G401.6 (cell line): Measurements from ENCODE around the gene CR2.
A peak's percentile ranks its signal among the peaks of the same experiment; 100 is the strongest.
"Not testable (repeated sequence)": the region's sequence is repeated elsewhere in the genome, so short reads cannot be mapped to it uniquely, and the experiment has no call there.

Experiments
- FAIRE-seq: peaks from 2 replicates; lab custom pipeline; 2012; peaks lifted over from hg19 to GRCh38; lab: Jason Lieb, UNC

Gene CR2

DNA sequence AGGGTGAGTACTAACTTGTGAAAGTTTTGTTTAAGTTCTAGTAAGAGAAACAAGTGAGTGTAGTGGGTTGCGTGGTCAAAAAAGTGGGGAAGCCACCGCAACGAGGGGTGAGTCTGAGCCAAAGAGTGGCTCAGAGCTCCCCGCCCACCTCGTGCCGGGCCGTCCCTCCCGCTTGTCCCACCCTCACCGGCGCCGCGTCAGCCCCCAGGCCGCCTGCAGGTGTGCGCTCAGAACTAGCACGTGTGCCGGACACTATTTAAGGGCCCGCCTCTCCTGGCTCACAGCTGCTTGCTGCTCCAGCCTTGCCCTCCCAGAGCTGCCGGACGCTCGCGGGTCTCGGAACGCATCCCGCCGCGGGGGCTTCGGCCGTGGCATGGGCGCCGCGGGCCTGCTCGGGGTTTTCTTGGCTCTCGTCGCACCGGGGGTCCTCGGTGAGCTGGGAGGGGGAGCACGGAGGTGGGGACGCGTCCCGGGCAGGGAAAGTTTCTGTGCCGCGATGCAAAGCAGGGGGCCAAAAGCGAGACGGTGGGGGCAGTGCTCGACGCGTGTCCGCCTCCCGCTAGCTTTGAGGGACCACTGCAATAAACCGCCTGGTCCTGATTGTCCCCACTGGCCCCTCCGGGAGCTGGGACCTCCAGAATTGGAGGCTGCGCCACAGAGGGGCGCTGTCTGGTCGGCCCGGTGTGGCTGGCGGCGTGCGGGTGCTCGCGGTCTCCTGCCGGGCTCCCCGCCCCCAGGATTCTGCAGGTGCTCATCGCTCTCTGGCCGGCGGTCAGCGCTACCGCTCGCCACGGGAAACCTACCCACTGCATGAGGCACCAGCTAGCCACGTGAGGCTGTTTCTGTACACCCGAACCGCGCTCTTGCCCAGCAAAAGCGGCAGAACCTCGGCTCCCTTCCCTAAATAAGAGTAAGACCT, at the start of gene CR2:
TSS of gene CR2 (plus strand) at position 283 of the 919 bp plus-strand sequence. CDS start at position 374, 91 bp downstream.
- FAIRE-seq: no peak

- peak; percentile 91 for FAIRE-seq
Observed at GRCh38 chr1:207404849-207405525, 49.1 kb upstream of the CR2 start.

- FAIRE-seq: no peak
Observed at GRCh38 chr1:207405814-207406213, 48.3 kb upstream of the CR2 start.

GRCh38 chr1:207407655-207408260, 46.4 kb upstream of the CR2 start:
- no peak for FAIRE-seq

DNA sequence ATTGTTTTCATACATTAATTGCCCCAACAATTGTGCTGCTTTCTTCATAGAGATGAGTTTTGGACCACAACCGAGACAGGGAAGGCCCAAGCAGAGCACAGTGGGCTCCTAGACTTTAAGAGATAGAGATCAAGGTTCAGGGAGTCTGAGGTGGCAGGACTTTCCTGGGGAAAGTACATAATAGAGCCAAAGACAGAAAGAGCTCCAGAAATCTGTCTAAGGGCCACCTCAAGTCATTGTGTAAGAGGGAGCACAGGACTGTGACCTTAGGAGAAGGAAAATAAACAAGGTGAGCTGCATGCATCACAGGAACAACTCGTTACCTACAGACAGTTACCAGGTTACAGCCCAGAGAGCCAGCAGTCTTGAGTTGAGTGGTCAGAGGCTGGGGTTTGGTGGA, 41.3 kb upstream of the CR2 start:
- FAIRE-seq: no peak

- FAIRE-seq: no peak
Observed at GRCh38 chr1:207414606-207415108, 39.5 kb upstream of the CR2 start.

DNA sequence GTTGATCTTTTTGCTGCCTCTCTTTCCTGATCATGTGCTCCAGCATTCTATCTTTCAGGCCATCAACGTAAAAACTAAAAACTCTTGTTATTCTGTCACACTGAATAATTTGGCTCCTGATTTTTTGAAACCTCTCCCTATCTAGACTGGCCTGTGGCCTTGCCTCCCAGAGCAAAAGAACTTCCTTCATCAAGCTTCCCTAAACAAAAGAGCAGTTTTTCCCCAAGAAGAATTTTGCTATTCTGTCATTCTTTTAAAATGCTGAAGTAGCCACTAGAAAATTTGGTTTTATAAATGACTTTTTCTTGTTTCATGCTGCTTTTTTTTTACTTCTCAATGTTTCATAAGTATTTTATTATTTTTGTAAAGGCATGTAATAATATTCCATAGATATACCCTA, 37.1 kb upstream of the CR2 start:
- no peak for FAIRE-seq

DNA sequence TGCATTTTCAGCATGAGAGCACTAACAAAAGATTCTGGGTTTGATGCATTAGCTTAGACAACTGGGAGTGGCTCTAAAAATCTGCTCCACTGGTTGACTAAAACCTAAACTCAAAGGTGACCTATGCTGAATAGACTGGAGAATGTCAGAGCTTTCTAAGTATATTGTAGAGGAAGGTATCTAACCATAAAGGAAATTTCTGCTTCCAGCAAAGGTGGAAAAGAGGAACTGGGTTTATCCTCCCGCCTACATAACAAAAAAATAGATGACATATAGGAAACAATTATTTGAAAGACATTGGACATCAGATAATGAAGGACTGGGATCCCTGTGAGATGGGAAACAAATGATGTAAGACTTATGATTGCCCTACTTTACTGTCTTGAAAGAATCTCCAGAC, 35.8 kb upstream of the CR2 start:
- FAIRE-seq: no peak

GRCh38 chr1:207420109-207420508, 34.0 kb upstream of the CR2 start:
- FAIRE-seq: no peak

GRCh38 chr1:207421078-207421477, 33.0 kb upstream of the CR2 start:
- FAIRE-seq: no peak

DNA sequence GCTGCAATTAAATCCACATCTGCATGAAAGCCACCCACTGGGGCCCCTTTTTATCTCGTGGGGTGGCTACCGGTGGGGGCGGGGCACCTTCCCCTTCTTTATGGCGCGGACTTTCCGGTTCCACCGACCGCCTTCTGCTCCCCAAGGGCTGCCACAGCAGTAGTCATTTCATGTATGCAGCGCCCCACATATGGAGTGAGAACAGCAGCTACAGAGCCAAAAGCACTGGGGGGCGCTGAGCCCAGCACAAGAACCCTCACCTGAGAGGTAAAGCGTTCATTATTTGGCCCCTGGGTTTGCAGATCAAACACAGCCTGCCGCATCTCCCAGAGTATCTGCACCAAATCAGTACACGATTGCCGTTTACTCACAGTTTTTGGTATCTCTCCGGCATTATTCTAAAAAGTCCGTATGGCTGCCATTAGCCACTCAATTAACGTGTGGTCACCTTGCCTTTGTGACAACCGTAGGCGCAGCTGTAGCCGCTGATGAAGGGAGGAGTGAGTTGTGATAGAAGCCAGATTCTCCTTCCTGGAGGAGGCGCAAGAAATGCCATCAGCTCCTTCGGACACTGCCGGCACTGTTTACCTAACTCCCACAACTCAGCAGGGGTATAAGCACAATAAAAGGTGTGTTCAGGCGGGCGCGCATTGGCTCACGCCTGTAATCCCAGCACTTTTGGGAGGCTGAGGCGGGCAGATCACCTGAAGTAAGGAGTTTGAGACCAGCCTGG, 30.4 kb upstream of the CR2 start:
- FAIRE-seq: no peak

GRCh38 chr1:207424570-207425131, 29.5 kb upstream of the CR2 start:
- FAIRE-seq: no peak

DNA sequence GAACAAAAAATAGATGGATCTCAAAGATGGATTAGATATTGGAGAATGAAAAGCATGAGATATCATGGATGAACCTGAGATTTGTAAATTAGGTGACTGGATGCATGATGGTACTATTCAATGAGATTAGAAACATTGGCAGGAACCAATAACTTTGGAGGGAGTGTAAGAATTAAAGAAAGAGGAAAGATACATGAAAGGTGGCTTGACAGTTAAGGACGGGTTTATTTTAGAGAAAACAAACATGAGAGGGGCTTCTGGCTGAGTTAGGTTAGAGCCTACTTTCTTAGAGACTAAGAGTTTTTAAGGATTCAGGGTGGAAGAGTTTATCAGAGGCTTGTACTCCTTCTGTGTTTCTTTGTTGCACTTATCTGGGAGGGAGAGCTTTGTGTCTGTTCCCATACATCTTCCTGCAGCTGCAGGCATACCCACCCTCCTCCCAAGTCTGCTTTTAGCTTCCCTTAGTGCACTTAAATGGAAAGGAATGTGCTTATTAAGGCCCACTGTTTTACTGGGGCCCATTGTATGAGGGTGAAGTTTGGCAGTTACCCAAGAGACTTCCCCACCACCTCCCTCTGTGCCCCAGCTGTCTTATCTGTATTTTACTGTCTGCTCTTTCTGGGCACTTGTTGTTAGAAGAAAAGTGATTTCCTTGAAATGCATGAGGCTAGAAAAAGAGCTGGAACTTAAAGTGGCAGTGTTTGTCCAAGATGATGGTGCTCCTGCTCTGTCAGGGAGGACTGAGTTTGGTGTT, 26.1 kb upstream of the CR2 start:
- FAIRE-seq: no peak

- FAIRE-seq: no peak
Observed at GRCh38 chr1:207428783-207429182, 25.3 kb upstream of the CR2 start.

- FAIRE-seq: no peak
Observed at GRCh38 chr1:207429963-207430362, 24.2 kb upstream of the CR2 start.

- FAIRE-seq: no peak
Observed at GRCh38 chr1:207430602-207431001, 23.5 kb upstream of the CR2 start.

GRCh38 chr1:207431508-207431907, 22.6 kb upstream of the CR2 start:
- no peak for FAIRE-seq

DNA sequence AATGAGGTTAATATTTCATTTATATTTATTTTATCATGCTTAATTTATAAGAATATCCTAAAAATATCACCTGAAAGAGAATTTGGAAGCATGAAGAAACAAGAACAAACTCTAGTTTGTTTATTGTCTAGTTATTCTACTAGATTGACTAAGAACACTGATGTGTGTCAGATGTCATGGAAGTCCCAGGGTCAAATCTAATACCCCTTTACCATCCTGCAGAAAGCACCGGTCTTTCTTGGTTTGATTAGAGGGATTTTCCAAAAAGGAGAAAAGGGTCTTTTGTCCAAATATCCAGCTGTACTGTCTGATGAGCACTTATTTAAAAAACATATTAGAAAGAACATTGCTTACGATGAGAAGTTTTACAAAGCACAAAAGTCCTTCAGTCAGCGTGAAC, 20.7 kb upstream of the CR2 start:
- no peak for FAIRE-seq

- not testable (repeated sequence) for FAIRE-seq
Observed at GRCh38 chr1:207436746-207437145, 17.4 kb upstream of the CR2 start.

GRCh38 chr1:207440626-207441025, 13.5 kb upstream of the CR2 start:
- FAIRE-seq: no peak
